NCI-H1436 treated with DMSO at 0.1 percent for 48 hours (cell line): ENCODE results near the gene FA2H.
"Not testable (repeated sequence)": the region's sequence is repeated elsewhere in the genome, so short reads cannot be mapped to it uniquely, and the experiment has no call there.

Experiments used
- DNase-seq: peaks from one replicate; lab custom pipeline; 2025; lab: John Stamatoyannopoulos, UW

Gene FA2H

DNA sequence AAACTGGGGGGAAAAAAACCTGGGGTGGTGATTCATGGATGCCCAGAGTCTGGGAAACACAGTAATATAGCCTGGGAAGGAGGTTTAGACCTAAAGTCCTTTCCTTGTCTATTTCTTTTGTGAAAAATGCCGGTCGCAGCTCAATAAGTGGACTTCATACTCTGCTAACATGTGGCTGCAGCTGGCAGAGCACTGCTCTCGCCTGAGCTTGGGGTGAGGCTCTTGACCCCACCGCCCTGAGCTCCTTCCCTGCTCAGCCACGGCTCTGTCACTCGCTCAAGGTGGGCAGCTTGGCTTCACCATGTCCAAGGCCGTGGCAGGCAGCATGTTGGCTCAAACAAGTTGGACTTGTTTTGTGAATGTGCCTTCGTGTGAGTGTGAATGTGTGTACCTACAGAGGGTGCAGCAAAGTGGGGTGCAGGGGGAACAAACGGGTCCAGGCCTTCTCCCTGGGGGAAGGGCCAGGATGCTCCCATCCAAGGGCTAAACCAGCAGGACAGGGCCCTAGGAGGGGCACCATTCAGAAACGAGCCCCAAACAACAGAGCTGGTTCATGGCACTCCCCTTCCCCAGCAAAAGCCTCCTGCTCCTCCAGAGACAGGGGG, 4.9 kb downstream of the FA2H start:
- DNase-seq = no peak

DNA sequence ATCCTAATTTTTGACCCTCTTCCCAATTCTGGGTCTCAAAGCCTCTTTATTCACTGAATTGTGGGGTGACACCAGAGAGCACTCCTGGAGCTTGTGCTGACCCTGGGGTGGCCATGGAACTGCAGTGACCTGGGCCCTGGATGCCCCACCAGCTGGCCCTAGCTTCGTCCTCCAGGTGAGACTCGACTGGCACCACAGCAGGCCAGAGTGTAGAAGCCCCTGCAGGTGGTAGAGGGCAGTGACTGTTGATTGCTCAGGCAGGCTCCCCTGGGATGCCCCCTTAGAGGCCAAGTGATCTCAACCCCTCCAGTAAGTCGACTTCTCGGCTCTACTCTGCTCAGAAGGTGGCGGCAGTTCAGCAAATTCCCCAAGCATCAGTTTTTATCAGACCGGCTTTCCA, 6.4 kb downstream of the FA2H start:
- DNase-seq = no peak

DNA sequence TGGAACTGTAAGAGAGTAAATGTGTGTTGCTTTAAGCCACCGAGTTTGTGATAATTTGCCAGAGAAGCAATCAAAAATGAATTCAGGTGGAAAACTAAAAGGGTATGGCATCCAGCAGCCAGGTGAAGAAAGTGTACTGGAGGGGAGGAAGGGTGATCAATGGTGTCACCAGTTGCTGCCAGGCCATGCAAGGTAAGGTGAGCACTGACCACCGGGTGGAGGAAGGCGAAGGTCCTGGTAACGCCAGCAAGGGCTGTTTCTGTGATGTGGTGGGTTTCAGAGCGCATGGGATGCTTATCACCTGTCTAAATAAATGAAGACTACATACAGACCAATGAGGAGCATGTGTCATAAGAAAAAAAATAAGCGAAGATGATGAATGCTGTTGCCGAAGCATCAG, 6.9 kb downstream of the FA2H start:
- no peak for DNase-seq

DNA sequence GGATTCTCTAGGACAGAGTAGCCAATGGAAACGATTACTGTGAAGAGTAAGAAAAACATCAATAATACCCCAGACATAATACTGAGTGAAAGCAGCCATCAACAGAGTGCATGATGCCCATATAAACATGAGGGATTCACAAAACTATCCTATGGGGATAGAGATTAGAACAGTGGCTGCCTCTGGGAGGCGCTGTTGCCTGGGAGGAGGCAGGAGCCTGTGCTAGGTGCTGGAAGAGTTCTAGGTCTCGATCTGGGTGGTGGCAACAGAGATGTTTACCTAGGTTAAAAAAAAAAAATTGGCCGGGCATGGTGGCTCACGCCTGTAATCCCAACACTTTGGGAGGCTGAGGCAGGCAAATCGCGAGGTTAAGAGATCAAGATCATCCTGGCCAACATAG, 7.9 kb downstream of the FA2H start:
- no peak for DNase-seq

DNA sequence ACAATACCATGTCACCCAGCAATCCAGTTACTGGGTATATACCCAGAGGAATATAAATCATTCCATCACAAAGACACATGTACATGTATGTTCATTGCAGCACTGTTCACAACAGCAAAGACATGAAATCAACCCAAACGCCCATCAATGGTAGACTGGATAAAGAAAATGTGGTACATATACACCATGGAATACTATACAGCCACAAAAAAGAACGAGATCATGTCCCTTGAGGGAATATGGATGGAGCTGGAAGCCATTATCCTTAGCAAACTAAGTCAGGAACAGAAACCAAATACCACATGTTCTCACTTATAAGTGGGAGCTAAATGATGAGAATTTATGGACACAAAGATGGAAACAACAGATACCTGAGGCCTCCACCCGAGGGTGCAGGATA, 10.4 kb downstream of the FA2H start:
- DNase-seq = not testable (repeated sequence)

DNA sequence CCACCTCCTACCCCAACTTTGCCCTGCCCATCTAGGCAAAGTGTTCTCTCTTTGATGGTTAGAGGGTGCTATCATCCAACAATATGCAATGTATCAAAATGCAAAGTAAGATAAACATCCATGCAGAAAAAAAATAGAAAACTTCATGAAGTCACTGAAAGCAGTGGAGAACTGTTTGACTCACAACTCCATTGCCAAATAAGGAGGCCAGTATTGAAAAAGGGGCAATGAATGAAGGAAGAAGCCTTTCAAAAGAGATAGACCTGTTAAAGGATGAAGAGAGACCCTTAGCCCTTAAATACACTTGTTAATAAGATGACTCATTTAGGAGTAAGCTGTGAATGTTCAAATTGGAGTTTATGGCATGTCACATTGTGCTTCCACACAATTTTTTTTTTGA, 13.0 kb downstream of the FA2H start:
- DNase-seq = no peak

DNA sequence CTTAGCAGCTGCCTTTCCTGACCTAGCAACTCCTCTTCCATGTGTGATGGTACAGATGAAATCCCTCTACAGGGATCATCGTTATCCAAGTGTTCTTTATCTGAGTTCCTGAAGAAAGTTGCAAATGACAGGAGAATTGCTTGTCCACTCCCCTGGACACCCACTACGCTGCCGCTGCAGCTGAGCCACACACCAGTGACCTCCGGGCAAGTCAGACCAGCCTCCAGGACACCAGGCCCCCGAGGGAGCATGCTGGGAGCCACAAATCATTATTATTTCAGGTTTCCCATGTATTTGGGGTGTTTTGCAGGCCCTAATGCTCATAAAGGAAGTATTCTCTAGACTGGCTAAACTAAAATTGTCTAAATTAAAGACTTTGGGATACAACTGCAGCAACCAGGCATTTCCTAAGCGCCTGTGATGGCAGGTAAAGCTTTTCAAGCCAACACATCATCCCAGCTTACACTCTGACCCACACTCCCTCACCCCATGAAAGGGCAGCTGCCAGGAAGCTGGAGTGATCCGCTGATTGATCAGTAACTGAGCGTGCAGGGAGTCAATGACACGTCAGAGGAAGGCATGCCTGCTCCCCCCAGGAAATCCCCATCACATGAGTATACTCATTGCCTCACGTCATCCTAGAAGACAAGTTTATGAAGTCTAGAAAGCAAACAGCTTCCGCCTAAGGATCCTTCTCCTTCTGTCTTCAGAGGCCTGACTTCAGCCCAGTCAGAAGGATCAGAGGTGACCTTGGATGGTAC, 14.4 kb downstream of the FA2H start:
- DNase-seq = no peak

DNA sequence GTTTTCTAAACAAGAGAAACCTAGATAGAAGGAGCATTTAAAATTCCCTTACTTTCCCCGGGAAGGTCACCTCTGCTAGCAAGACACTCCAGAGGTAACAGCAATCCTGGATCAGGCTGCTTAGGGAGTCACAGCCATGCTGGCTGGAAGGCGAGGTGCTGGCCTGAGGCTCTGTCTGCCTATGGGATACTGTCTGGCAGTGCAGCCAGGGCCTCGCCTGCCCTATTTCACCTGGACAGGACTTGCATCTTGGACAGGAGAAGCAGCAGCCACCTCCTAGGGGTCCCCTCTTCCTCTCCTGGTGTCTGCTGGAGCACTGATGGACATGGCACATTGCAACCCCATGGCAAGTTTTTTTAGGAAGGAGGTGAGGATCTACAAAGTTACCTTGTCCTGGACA, 15.1 kb downstream of the FA2H start:
- no peak for DNase-seq

DNA sequence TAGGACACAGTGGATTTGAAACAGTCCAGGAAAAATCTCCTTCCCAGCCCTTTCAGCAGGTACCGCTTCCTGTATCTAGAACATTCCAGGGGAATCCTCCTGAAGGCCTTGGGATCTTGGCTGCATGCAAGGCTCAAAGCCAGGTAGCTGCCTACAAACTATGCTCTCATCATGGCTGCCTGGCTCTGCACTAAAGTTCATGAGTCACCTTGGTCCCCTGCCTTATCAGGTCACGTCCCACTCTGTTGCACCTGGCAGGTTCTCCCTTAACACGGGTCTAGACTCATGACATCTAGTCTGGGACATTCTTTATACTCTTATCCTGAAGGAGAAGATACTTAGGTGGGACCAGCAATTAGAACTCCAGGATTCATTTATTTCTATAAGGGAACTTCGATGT, 15.8 kb downstream of the FA2H start:
- DNase-seq = no peak

DNA sequence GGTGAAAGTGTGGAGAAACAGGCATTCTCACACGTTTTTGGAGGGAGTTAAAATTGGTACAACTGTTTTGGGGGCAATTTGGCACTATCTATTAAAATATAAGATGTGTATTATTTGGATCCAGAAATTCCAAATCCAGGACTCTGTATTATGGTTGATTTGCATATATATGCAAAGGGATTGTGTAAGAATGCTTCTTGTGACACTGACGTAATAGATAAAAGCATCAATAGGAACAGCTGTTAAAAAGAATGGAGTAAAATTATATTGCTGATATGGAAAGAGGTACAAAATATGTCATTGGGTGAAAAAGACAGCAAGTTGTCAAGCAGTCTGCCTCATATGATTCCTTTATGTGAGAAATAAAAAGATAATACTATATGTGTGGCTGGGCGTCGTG, 17.3 kb downstream of the FA2H start:
- DNase-seq = no peak

DNA sequence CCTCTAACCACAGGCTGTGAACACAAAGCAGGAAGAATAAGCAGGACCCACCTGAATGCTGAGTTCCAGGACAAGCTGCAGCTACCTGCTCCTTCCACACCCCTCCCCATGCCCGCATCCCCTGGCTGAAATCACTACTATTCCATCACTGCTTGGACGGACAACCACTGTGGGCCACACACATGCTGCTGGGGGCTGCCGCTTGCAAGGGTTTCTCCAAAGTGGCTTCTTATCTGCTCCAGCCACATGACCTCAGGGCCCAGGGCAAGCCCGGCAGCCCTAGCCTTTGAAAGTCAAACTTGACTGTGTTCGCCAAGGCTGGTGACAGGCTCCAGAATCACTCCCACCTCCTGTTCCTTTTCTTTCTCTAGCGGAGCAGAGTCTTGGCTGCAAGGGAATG, 18.4 kb downstream of the FA2H start:
- no peak for DNase-seq

DNA sequence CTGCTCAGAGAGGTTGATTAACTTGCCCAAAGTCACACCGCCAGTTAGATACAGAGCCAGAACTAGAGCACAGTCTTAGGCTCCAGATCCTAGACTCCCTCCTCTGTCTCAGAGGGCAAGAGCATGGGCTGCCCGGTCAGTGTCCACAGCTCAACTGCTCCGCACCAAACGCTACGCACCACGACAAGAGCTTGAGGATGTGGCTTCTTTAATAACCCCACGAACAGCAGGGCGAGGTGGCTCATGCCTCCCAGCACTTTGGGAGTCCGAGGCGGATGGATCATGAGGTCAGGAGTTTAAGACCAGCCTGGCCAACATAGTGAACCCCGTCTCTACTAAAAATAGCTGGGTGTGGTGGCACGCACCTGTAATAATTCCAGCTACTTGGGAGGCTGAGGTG, 21.4 kb downstream of the FA2H start:
- DNase-seq = no peak

DNA sequence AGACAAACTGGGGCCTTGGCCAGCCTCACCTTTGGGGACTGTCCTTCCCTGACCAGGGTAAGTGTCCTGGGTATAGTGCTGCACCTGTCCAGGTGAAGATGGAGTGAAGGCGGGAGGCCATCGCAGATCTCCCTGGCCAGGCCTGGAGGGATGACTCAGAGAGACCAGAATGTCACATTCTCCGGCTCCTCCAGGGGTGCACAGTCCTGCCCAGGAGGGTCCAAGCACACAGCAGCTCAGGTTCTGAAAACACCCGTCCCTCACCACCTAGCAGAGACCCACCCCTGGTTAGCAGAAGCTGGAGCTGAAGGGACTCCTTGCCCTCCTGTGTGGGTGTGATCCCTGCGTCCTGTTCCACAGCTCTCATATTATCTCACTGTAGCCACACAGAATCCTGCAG, 21.9 kb downstream of the FA2H start:
- DNase-seq = no peak

DNA sequence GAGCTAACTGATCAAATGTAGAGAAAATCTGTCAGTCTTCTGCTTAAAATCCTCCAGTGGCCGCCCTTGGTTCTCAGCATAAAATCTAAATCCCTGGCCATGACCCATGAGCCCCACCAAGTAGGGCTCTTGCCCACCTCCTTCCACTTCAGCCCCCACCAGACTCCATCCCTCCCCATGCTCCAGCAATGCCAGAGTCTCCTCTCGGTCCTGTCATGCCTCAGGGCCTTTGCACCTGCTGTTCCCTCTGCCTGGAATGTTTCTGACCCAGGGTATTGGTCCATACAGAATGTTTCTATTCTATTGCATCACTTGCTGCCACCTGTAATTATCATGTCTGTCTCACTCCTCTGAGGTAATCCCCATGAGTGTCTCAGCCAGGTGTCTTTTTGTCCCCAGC, 22.4 kb downstream of the FA2H start:
- DNase-seq = no peak

DNA sequence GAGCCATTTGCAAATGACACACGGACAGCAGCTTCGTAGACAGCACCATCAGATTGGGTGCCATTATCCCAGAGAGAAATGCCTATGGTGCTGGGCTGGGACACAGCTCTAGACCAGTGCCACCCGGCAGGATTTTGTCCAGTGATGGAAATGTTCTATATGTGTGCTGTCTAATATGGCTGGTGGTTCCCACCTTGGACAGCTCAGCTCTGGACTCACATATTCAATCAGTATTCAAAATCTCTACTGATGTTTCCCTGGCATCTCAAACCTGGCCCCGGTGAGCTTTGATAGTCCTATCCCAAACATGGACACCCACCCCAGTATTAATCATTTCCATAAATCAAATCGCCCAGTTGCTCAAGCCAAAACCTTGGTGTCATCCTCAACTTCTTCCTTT, 23.0 kb downstream of the FA2H start:
- DNase-seq = no peak

DNA sequence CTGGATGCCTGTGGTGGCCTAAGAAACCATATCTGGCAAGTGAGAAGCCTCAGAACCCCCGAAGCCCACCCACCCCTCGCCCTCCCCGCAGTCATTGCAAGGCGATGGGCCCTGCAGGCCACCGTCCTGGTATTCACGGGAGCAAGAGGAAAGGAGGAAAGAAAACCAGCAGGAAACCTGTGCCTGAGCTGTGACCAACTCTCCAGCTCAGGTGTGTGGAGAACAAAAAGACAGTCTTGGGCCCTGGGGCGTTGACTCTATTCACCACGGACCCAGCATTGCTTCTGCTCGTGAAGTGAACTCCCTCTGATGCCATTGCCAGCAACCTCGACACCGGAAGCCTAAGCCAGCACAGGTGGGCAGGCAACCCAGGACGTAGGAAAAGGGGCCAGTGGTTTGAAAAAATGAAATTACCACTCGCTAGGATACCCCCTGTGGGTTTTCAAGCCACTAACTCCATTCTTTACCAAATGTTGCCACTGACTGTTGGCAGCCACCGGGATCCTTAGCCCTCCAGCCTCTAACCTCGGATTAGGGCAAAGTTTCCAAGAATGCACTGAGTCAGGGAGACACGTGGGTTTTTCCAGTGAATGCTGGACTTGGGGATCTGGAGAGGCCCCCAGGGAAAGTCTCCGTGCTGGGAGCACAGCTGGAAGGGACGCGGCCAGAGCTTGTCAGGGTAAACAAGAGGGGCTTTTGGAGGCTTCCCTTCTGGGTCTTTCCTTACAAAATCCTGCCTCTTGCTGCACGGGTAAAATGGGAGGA, 25.1 kb downstream of the FA2H start:
- DNase-seq = no peak

DNA sequence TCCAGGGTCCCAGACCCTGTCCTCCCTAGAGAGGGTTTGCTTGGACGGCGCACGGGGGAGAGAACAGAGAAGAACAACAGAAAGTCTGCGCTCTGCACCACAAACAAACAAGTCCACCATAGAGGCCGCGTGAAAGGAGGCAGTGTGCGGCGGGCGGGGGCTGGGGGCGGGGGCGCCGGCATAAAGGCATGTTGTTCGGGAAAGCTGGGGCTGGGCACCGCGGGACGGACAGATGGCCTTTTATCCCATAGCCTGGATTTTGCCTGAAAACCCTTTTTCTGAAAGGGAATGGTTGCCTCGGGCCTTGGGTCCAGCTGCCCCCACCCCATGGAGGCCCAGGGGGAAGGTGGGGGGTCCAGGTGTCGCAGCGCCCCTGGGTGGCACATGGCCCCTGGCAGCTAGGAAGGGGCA, 26.0 kb downstream of the FA2H start:
- DNase-seq = no peak

DNA sequence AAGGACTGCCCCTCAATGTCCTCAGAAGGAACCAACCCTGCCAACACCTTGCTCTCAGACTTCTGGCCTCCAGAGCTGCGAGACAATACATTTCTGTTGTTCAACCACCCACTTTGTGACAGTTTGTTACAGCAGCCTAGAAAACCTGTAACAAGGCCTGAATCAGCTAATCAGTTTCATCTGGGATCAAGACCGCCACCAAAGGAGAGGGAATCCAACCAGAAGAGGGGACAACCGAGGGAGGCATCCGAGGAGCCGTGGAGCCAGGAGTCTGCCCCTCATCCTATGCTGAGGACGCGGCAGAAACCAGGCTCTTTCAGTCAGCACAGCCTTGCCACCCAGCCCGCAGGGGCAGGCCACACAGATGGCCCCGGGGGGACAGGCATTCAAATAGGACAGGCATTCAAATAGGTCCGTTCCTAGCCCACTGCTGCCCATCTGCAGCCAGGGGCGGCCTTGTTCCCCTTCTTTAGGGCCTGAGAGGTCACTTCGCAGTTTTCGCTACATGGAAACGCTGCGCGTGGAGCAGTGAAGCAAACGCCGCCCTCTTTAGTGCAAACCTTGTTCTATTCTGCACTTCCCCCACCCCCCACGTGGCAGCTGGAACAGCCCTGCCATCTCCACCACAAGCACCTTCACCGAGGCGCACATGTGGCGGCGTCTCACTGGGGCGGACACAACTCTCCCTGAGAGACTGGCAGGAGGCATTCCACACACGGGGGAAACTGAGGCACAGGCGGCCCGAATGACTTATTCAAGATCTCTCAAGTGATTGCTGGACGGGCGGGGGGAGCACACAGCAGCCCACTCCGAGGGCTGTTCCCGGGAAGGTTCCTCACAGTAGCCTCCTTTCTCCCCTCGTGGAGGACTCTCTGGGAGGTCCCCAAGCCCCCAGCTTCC, 26.7 kb downstream of the FA2H start:
- no peak for DNase-seq

DNA sequence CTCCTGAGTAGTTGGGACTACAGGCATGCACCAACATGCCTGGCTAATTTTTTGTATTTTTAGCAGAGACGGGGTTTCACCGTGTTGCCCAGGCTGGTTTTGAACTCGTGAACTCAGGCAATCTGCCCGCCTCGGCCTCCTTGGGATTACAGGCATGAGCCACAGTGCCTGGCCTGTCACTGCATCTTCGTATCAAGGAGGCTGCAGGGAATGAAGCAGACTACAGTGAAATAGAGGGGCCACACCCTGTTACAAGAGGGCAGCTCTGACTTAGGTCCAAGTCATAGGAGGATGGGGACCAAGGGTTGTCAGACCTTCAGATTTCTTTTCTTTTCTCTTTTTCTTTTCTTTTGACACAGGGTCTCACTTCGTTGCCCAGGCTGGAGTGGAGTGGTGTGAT, 28.7 kb downstream of the FA2H start:
- no peak for DNase-seq

DNA sequence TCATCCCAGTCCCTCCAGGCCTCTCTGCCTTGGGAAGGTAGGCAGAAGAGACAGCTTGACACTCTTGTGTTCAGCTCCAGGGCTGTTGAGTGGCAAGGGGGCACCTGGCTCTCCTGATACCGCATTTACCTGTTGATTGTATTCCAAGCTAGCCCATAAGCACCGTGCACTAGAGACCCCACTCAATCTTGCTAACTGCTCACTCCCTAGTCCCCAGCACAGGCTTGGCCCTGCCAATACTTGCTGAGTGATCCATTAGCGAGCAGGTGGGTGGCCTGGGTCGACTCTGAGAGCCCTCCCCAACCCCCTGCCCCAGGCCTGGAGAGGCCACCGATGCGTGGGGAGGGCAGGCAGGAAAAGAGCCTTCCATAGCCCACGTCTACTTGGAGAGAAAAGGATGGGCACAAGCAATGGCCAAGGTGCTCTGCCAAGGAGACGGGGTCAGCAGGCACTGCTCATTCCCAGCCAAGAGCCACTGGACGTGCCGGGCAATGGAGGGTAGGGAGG, 29.5 kb downstream of the FA2H start:
- no peak for DNase-seq

DNA sequence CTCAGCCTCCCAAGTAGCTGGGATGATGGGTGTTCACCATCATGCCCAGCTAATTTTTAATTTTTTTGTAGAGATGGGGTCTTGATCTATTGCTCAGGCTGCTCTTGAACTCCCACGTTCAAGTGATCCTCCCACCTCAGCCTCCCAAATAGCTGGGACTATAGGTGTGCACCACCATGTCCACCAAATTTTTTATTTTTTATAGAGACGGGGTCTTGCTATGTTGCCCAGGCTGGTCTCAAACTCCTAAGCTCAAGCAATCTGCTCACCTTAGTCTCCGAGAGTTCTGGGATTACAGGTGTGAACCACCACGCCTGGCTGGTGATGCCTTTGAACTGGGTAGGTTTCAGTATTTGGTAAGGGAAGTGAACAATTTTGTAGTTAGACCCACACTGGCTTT, 30.1 kb downstream of the FA2H start:
- no peak for DNase-seq

DNA sequence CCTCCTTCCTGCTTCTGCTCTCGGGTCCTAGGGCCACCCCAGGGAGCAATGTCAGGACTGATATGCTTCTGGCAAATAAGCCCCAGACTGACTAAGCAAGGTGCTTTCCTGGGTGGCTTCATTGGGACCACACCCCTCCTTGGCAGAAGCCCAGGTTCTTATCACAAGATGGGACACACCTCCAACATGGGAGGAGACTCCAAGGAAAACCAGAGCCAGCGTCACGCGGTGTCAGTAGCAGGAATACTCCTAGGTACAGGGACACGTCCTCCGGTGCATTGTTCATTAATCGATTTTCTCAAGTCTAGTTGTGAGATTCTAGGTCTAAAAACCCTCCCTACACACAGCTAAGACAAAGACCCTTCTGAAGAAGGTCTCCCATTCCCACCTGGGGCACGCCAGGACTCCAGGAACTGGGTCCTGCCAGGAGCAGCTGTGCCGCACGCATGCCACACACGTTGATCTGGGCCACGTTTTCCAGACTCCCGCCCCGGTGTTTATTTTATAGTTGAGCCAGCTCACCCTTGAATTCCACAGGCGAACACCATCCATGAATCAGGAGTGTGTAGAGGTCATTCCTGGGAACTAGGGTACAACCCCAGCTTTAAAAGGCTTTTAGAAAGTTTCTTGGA, 30.8 kb downstream of the FA2H start:
- DNase-seq = peak; percentile 5
